CD4-positive, alpha-beta T cell treated with Interleukin-15 for 4 hours (primary cell): ENCODE results near the gene PAPOLB.

Source experiments
- DNase-seq: peaks from one replicate; pipeline ENCODE4 v3.0.0-alpha.2; 2020; ENCODE audit warnings: low spot score

PAPOLB gene

DNA sequence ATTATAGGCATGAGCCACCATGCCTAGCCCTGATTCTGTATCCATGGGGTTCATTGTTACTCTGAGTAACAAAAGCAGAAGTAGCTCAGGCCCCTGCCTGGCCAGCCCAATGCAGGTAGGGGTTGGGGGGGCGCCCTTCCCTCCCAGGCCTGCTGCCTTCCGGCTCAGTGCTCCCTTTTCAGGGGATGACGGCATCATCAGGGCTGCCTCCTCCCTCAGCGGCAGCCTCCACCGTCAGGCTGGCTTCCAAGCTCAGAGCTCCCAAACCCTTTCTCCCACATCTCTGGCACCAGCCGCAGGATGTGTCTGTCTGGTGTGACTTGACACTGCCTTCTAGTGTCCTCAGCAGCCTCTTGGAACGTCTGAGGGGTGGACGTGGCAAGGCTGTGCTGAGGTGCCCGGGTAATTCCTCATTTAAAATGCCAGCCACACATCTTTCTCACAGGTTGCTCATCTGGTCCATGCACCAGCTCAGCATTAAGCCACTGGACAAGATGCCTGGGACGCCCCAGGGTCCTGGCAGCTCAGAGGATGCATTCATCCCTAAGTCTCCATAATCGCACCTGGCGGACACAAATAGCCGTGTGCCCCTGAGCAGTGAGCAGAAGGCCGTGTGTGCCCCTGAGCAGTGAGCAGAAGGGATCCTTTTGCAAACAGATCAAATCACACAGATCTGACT is 38.2 kb downstream of the PAPOLB start:
- no peak for DNase-seq

DNA sequence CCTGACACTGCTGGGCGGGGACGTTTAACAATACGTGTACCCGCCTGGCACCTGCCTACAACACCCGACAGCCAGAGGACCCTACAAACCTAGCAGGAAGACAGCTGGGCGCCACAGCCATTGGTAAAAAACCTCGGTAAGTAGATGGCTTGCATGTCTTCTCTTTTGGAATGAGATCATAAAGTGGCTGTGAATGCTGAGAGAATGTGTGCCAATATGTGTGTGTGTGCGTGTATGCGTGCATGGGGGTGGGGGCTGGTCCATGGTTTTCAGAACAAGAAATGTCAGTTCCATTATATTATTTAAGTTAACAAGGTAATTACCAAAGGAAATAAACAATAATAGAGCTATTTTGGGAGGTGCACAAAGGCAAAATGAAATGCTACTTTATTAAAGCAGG is 39.2 kb downstream of the PAPOLB start:
- no peak for DNase-seq

DNA sequence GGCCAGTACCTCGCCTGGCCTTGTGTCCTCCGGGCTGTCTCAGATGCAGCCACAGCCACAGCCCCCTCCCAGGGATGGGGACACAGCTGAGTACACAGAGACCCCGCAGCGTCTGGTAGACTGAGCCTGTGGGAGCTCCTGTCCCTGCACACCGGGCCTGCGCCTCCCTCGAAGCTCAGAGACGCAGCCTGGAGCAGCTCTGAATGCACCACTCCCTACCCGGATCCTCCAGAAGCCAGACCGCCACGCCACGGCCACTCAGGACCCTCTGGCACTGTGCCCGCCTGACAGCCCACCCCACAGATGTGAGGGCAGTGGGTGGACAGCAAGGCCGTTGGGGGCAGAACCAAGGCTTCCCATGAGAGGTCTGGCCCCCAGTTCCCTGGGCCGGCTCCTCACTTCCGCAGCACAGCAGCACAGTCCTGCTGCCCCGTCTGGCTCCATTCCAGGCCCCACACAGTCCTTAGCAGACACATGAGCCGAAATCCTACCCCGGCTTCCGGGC is 40.8 kb downstream of the PAPOLB start:
- no peak for DNase-seq

DNA sequence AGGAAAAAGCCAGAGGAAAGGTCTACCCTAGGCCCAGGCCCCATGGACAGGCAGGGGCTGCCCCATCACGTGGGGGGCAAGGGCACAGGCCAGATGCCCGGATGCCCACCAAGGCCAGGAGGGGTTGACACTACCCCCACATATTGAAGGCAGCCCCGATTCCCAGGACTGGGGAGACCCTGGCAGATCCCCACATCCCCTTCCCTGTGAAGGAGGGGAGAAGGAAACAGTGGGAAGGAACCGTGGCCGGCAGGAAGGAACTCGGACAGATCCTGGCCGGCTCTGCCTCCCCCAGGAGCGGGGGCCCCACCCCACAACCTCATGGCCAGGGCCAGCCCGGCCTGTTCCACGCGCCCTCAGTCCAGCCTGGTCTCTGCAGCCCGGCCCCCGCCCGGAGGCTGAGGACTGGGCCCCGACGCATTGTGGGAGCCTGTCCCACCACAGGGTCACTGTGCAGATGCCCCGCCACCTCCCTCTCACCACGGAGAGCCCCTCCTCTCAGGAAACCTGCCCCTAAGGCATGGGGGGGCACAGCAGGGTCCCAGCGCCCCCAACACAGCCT is 41.3 kb downstream of the PAPOLB start:
- DNase-seq, result no peak

DNA sequence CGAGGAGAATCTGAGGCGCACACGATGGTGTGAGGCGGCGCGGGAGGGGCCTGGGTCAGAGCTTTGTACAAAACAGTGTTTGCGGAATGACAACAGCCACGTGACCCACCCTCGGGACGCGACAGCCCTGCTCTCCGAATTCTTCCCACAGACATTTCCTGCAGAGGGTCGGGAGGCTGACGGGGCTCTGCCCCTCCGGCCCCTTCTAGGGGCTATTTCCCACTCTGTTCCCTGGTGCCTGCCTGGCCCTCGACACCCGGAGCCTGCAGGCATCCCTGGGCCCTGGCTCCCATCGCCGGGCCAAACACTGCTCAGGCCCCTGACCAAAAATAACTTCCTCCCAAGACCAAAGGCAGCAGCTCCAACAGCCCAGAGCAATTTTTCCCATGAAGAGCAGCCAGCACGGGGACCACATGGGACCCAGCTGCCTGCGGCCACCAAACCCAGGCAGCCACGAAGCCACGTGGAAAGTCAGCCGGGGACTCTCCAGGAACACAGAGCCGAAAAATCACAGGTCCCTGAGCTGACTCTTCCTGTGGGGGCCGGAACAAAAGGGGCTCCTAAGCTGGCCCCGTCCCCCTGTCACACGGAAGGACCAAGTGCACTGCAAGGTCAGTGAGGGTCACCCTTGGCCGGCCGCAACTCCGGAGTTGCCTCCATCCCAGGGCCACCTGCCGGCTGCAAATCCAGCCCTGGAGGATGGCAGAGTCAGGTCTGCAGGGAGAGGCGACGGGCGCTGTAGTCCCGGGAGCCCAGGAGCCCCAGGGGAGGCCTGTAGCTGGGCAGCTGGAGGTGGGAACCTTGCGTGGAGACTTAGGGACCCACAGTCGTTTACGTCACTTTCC is 42.0 kb downstream of the PAPOLB start:
- no peak for DNase-seq

DNA sequence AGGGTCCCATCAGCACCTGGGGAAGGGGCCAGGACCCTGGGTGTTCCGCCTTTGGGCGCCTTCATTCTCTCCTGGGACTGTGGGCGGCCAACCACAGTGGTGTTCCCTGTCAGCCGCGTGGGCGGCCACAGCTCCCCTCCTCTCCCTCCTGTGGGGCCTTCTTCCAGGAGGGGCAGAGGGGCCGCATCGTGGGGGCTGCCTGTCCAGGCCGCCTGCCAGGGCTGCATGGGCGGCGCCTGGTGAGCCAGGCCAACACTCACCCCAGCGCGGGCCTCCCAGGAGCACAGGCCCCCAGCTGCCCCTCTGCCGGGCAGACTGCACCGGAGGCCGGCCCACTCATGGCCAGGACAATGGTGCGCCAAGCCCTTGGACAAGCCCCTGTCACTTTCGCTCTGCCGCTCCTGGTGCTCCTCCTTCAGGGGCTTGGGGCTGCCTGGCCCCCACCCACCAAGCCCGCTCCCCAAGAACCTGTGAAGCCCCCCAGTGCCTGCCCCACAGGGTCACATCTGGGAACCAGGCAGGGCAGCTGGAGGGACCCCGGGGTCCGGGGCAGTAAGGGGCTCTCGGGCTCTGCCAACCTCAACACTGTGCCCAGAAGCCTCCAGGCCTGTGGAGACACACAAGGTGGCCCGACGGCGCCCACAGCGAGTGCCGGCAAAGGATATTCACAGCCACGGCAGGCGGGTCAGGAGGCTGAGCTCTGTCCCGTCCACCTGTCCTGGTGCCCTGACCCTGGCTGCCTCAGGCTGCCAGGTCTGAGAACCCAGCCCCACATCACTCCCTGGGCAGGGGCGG is 43.6 kb downstream of the PAPOLB start:
- no peak for DNase-seq

DNA sequence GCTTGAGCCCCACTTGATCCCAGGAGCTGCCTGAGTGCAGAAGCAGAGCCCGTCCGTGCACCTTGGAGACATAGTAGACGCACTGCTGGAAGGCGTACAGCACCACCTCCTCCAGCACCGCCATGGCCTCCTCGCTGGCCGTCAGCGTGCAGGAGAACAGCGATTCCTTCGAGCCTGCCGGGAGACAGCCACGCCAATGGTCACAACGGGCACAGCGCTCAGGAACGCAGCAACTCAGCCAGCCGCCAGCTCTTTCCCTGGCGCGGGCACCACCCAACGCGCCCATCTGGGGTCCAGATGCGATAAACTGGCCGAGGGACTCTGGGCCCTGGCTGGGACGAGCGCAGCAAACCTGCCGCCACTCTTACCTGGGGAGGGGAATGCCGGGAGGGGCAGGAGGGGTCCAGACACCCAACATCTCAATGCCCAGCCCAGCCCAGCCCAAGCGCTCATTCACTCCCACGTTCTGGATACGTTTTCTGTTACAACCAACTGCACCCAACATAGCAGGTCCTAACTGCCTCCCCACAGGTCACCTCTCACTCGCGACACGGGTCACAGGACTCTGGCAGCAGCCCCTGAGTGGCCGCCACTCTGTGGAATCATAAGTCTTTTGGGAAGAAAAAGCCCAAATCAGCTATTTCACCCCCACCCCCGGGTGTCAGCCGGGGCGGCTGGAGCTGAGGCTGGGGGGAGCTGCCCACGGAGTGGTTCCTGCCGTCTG is 44.5 kb downstream of the PAPOLB start:
- DNase-seq, result no peak

DNA sequence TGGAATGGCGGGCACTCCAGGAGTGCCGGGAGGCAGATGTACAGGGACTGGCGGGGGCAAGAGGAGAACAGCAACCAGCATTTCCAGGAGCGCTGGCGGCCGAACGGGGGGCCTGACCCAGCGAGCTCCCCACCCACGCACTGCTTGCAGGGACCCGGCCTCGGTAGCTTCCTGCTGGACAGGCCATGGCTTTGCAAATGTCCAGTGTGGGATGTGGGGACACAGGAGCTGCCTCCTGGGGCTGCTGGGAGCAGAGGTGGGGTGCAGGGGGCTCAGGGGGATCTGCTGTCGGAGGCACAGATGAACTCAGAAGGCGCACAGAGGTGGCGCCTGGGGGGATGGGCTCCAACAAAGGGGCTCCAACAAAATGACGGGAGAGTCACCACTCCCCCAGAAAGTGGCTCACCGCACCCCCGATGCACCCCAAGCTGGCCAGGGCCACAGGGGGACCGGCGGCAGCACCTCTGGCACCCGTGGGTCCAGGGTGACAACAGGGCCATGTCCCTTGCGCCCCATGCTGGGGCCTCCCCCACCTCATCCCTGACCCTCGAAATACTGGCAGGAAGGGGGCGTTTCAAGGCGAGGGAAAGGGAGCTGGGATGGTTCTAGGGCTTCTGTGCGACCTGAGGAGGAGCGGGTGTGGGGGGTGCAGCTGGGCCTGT is 45.3 kb downstream of the PAPOLB start:
- no peak for DNase-seq

DNA sequence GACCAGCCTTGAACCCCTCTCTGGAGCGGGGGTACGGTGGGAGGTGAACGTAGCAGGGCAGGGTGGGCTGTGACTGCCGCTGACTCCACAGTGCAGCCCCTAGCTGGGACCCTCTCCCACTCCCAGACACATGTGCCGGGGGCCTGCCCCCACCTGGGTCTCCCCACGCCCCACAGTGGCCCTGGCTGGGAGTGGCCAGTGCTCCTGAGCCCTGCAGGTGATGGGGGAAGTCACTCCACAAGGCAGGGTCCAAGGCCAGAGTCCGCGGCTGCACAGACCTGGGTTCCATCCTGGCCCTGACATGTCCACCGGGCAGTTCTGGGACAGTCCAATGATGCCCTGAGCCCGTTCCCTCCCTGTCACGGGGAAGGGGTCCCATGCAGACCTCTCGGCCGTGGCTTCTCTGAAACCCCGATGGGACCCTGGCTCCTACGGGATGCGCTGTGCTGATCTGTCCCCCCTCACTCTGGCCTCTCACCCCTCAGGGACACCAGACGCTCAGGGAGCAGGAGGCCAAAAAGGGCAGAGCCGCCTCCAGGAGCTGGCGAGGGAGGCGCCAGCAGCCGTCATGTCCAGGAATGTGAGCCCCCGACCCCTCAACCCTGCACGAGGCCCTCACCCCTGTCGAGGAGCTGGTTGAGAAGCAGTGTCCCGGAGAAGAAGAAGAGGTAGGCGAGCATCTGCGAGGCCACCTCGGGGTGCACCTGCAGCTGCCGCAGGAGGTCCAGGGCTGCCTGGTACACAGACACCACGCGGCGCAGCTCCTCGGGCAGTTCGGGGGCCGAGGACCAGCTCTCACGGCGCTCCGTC is 46.0 kb downstream of the PAPOLB start:
- DNase-seq, result no peak

DNA sequence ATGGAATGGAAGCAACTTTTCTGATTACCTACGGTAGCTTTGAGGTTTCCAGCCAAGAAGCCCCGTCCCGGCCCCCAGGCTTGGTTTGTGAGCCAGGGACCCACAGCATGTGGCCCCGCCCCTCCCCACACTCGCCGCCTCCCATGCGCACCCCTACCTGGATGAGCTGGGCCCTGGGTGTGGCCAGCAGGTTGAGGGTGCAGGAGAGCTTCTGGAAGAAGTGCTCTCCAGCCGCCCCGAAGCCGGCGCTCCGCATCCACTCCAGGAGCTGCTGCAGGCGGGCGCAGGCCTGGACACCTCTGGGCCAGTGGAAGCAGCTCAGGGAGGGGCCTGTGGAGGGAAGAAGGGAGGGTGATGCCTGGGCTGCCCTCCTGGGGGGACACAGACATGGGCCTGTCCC is 46.7 kb downstream of the PAPOLB start:
- no peak for DNase-seq

DNA sequence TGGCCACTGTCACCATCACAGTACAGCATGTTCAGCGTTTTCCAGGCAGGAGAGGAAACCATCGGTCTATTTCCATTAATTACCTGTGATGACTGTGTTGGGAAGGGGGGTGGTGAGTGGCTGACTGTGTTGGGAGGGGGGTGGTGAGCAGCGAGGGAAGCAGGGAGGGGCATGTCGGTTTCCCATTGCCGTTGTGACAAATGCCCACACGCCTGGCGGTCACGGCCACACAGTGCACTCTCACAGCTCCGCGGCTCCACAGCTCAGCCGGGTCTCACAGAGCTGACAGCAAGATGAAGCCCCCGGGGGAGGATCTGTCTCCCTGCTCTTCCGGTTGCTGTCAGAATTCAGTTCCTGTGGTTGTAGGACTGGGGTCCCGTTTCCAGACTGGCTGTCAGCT is 47.4 kb downstream of the PAPOLB start:
- no peak for DNase-seq

DNA sequence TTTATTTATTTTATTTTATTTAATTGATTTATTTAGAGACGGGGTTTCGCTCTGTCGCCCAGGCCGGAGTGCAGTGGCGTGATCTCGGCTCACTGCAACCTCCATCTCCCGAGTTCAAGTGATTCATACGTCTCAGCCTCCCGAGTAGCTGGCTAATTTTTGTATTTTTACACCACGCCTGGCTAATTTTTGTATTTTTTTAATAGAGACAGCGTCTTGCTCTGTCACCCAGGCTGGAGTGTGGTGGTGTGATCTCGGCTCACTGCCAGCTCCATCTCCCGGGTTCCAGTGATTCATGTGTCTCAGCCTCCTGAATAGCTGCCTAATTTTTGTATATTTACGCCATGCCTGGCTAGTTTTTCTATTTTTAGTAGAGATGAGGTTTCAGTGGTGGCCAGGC is 52.2 kb downstream of the PAPOLB start:
- no peak for DNase-seq

DNA sequence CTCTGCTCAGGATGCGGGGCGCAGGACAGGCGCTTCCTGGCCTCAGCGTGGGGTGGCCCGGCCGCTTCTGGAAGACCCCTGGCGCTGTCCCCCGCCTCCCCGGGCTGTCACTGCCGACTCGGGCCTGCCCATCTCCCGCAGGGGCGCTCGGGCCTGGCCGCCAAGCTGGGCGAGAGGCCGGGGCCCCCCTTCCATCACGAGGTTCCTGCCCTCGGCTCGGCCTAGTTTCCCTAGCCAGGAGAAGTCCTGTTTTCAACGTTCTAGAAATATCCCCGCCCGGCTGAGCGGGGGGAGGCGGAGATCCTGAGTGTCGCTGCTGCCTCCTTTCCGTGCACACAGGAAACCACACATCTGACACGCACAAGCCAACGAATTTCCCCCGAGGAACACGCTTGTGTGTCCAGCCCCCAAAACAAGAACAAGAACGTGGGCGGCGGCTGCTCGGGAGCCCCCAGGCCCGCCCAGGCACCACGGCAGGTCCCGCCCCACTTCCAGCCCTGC is 52.7 kb downstream of the PAPOLB start:
- no peak for DNase-seq

DNA sequence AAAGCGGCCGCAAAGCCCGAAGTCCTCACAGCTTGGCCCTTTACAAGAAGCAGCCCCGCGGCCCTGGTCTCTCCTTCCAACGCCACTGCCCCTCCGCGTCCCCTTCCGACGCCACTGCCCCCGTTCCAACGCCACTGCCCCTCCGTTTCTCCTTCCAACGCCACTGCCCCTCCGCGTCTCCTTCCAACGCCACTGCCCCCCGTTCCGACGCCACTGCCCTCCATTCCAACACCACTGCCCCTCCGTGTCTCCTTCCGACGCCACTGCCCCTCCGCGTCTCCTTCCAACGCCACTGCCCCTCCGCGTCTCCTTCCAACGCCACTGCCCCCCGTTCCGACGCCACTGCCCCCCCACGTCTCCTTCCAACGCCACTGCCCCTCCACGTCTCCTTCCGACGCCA is 53.3 kb downstream of the PAPOLB start:
- no peak for DNase-seq

DNA sequence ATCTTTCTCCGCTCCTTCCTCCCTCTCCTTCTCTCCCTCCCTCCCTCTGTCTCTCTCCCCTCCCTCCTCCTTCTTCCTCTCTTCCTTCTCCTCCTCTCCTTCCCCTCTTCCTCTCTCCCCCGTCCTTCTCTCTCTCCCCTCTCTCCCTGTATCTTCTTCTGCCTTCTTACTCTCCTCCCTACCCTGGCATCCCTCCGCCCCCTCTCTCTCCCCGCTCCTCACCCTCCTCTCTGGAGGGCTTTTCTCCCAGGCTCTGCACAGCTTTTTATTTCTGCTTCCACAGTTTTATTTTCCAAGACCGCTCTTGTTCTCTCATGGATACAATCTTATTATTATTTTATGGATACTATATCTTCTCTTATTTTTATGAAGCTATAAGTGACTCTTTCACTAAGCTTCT is 53.8 kb downstream of the PAPOLB start:
- no peak for DNase-seq
